ENCODE measurements around the gene UNC5A. TPM values are rescaled to one million over a fixed set of nuclear protein-coding genes. Genes with fewer than 3 reads are reported as not detected.

UNC5A gene
- total RNA-seq, 1 donor from 2014 or later: 1.6 TPM

DNA sequence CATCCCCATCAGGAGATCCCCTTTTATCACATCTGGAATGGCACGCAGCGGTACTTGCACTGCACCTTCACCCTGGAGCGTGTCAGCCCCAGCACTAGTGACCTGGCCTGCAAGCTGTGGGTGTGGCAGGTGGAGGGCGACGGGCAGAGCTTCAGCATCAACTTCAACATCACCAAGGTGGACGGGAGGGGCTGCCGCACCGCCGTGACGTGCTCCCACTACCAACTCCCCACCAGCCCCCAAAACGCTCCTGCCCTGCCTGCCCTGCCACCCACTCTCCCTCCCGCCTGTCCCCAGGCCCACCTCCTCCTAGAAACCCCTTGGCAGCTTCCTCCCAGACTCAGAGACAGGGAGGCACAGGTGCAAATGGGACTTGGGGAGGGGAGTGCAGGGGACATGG is 68.1 kb downstream of the UNC5A start:
- no peak for DNase-seq (ENCODE audit: low read depth, low spot score)

DNA sequence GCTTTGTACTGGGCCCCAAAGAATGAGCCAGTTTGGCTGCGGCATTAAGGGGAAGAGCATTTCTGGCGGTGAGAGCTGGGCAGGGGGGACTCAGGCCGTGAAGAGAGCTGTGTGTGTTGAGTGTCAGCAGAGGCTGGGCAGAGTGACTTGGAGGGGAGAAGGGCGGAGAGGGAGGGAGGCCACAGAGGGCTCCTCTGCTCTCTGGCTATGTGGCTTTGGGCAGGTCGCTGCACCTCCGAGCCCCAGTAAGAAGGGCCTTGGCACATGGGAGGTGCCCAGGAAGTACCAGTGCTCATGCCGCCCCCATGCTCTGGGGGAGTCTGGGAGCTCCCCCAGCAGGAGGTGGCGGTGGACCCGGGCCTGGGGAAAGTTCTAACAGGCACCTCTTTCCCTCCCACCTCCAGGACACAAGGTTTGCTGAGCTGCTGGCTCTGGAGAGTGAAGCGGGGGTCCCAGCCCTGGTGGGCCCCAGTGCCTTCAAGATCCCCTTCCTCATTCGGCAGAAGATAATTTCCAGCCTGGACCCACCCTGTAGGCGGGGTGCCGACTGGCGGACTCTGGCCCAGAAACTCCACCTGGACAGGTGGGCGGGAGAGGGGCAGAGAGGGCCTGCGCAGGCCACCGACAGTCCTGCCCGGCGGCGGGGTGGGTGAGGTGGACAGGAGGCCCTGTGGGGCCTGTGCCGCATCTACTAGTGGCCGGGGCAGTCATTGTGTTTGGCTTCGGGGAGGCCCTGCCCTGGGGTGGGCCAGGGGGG is 68.7 kb downstream of the UNC5A start:
- DNase-seq (ENCODE audit: low read depth, low spot score): no peak

DNA sequence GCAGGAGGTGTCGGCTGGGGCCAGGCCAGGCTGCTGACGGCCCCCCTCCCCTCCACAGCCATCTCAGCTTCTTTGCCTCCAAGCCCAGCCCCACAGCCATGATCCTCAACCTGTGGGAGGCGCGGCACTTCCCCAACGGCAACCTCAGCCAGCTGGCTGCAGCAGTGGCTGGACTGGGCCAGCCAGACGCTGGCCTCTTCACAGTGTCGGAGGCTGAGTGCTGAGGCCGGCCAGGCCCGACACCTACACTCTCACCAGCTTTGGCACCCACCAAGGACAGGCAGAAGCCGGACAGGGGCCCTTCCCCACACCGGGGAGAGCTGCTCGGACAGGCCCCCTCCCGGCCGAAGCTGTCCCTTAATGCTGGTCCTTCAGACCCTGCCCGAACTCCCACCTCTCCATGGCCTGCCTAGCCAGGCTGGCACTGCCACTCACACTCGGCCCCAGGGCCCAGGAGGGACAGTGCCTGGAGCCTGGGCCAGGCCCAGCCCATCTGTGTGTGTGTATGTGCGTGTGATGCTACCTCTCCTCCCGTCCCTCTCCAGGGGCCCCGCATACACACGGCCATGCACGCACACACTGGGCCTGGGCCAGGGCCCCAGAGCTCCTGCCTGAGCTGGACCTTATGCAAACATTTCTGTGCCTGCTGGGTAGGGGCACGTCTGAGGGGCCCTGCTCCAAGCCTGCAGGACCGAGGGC is 69.5 kb downstream of the UNC5A start:
- no peak for DNase-seq (ENCODE audit: low read depth, low spot score)

DNA sequence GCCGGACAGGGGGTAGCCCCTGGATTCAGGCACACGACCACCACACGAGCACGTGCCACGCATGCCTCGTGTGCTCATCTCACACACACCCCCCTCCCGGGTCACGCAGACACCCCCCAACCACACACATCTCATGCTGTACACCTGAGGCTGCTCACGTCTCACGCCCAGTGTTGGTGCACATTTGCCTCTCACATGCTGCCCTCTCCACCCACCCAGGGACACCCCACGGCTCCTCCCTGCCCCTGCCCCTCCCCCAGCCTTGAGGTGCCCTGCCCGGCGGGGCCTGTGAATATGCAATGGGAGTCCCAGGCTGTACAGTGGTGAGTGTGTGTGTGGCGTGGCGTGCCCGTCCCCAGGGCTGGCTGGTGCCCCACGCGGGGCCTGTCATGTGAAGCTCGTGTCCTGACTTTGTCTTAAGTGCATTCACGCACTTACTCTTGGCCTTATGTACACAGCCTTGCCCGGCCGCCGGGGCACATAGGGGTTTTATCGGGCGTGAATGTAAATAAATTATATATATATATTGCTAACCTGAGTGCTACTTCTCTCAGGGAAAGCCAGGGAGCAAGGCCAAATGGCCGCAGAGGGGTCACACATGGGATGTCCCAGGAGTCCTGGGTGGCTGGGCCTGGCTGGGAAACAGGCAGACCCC is 70.1 kb downstream of the UNC5A start:
- no peak for DNase-seq (ENCODE audit: low read depth, low spot score)

DNA sequence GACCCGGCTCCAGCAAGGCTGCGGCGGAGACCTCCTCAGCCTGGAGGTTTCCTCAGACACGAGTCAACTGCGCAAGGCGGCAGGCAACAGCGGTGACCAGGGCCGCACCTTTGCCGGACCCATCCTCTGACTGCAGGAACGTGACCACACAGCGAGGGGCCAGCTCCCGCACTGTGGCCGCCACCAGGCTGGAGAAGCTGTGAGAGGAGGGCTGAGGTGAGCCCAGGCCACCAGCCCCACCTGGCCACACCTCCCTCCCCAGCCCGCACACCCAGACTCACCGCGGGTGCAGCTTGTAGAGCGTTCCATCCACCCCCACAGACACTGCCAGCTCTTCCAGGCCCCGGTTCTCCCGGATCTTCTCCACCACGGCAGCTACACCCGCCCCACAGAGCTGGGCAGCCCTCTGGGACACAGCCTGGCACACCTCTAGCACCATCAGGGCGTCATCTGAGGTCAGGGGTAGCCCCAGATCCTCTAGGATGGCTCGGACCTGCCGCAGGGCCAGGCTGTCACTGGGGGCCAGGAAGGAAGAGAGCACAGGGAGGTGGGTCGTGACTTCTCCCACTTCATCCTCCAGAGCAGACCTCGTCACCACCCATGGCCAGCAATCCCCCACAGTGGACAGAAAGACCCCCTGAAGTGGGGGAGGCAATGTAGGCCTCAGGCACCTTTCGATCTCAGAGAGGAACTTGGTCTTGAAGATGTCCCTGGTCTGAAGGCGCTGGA is 70.8 kb downstream of the UNC5A start:
- DNase-seq (ENCODE audit: low read depth, low spot score): no peak

DNA sequence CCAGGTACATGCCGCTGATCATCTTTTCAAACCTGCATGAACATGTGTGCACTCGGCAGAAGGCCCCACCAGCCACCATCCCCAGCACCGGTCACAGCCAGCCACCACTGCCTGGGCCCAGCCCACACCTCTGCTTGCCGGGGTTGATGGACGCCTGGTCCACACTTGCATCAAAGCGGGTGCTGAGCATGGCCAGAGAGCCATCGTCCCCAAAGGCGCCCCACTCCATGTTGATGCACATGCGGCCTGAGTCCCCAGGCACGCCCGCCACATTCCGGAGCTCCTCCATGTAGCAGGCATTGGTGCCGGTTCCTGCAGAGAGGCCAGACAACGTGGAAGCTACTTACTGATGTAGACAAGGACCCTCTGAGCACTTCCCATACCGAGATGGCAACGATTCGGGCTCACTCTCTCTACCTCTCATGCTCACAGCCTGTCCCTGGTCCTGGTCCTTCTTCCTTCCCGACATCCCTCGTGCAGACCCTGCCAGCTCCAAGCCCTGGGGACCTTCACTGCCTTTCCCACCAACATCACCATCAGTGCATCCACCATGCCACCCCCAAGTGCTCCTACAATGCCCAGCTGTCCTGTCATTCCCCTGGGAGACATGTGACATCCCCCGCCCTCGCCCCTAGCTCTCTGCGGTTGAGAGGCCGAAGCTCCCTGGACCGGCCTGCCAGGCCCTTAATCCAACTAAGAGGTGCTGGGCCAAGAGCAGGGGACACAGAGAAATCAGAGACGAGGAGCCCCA is 71.6 kb downstream of the UNC5A start:
- no peak for DNase-seq (ENCODE audit: low read depth, low spot score)

DNA sequence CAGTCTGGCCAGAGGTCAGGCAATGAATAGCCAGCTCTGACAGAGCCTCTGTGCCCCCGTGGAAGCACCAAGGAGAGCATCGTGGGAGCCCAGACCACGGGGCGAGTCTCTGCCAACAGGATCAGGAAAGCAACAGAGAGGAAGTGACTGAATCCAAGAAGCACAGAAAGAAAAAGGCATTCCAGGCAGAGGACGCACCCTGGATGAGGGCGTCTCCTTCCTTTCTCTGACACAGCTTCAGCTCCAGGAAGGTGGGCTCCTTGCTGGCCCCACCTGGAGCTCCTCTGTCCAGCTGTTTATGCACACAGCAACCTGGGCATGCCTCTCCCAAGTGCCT is 72.2 kb downstream of the UNC5A start:
- no peak for DNase-seq (ENCODE audit: low read depth, low spot score)

DNA sequence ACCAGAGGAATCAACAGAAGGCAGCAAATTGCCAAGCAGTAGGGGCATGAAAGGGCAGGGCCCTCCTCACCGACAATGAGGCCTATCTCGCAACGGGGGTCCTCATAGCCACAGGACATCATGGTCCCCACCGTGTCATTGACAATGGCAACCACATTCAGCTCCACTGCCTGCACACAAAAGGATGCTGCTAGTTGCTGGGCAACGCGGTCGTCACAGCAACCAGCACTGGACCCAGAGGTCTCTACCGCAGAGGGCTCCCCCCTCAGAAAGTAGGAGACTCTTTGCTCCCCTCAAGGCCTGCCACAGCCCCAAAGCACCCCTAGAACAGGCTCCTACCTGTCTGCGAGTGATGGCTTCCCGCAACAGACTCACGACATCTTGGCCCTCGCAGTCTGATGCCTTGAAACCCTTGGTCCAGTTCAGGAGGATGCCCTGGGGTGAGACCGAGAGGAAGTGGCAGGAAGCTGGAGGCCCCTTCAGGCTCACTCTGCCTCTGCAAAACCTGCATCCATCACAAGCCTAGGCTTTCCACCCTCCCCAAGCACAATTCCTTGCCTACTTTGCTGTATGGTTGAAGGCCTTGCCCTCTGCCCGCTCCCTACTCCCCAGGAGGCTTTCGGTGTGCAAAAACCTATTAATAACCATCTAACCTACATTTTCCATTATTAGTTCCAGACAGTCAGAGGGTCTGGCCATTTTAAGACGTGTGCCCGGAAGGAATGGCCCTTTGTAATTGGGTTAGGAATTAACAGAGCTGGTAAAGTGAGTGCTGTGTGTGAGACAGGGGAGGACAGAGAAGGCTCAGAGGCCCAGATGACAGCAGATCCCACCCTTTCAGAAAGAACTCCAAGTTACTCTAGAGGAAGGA is 73.6 kb downstream of the UNC5A start:
- no peak for DNase-seq (ENCODE audit: low read depth, low spot score)

DNA sequence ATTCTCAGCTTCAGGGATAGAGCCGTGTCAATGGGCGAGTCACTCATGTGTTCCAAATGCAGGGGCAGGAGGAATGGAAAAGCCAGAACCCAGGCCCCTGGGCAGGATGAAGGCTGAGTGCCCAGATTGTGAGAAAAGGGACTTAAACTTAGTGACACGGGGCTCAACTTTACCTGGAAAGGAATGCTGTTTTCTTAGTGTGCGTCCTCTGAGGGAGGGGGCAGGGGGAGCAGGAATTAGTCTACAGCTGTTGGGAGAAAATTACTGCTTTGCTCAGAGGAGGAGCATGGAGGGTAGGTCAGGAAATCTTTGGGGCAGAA is 74.2 kb downstream of the UNC5A start:
- no peak for DNase-seq (ENCODE audit: low read depth, low spot score)

DNA sequence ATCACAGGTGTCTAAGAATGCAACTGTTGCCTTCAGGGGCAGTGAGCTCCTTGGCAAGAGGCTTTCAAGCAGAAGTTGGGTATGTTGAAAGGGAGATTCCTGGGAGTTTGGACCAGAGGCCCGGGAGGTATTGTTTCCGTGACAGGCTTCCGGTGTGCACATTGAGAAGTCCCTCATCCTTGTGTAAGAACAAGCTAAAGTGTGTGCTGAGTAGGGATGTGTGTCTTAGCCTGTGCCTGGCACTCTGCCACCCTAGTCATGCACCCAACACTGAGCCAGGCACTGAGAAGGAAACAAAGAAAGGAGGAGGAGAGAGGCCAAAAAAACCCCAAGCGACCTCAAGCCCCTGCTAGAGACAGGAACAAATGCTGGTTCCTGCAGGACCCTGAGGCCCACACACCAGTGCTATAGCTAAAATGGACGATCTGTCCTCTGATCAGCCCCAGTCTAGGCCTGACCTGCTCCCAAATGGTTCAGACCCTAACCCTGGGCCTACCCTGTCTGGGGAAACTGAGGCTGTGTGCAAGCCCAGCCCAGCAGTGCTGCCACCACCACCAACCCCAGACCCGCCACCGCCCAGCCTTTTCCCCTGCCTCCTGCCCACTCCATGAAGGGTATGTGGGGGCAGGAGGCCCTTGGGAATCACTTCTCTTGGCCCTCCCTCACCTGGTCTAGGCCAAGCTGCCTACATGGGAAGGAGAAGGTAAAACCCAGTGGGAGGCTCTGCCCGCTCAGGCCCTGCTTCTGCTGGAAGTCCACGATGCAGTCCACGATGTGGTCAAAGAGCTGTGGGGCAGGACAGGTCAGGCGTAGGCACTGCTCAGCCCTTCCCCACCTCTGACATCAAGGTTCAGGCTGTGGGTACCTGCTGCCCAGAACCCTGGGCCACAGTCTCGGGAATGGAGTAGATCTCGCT is 76.2 kb downstream of the UNC5A start:
- DNase-seq (ENCODE audit: low read depth, low spot score): no peak

DNA sequence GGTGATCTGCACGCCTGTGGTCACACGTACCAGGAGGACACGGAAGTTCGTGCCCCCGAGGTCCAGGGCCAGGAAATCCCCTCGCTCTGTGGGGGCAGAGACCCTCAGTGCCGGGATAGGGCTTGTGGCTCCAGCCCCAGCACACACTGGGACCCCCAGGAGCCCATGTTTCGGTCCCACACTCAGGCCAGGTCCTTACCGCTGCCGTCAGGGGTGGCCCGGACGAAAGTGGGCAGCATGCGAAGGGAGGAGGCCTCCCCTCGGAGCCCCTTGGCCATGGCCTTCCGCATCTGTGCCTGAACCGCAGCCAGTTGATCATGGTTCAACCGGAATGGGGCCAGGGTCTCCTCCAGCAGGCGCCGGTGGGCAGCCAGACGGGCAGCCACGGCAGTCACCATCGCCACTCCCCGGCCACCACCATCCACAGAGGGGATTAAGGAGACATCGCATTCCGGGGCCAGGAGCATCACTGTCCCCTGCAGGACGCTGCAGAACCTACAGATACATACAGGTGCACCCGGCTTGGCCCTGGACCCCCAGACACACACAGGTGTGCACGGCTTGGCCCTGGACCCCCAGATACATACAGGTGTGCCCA is 77.0 kb downstream of the UNC5A start:
- no peak for DNase-seq (ENCODE audit: low read depth, low spot score)

DNA sequence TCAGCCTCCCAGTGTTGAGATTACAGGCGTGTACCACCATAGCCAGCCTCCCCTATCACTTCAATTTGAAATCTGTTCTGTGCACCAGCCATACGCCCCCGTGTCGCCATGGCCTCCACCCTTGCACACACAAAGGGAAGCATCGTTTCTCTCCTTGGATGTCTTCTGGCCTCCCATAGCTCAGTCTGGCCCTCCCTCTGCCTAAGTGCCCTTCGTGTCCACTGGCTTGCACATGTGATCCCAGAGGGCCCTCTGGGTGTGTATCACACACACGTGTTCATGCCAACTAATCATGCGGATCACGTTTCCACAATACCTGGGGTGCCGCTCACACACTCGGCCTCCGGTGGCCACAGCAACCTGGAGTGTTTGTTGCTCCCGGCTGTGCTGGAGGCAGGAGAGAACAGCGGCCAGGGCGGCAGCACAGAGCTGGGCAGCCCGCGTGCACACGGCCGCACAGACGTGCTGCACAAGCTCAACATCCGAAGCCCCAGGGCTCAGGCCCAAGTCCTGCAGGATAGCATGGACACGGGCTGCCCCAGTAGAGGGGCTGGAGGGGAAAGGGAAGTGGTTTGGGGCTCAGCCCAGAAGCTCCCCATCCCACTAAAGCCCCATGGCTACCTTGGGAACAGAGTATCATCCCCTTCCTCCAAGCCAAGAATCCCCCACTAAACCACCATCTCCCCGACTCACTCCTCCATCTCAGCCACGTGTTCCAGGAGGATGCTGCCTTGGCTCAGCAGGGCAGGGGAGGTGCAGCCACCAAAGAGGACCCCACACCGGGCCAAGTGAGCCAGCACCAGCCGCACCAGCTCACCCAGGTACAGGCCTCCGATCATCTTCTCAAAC is 77.9 kb downstream of the UNC5A start:
- DNase-seq (ENCODE audit: low read depth, low spot score): no peak

DNA sequence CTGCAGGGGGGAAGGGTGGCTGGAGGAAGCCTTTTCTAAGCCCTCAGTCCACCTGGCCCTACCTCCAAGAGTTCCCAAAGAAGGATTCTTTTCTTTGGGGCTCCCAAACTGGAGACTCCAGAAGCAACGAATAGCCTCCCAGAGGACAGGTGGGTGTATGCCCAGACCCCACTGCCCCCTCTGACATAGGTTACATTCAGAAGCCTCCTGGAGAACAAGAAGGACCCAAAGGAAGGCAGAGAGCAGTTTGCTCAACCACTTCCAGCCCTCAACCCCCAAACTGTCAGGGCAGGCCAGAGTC is 78.5 kb downstream of the UNC5A start:
- DNase-seq (ENCODE audit: low read depth, low spot score): no peak

DNA sequence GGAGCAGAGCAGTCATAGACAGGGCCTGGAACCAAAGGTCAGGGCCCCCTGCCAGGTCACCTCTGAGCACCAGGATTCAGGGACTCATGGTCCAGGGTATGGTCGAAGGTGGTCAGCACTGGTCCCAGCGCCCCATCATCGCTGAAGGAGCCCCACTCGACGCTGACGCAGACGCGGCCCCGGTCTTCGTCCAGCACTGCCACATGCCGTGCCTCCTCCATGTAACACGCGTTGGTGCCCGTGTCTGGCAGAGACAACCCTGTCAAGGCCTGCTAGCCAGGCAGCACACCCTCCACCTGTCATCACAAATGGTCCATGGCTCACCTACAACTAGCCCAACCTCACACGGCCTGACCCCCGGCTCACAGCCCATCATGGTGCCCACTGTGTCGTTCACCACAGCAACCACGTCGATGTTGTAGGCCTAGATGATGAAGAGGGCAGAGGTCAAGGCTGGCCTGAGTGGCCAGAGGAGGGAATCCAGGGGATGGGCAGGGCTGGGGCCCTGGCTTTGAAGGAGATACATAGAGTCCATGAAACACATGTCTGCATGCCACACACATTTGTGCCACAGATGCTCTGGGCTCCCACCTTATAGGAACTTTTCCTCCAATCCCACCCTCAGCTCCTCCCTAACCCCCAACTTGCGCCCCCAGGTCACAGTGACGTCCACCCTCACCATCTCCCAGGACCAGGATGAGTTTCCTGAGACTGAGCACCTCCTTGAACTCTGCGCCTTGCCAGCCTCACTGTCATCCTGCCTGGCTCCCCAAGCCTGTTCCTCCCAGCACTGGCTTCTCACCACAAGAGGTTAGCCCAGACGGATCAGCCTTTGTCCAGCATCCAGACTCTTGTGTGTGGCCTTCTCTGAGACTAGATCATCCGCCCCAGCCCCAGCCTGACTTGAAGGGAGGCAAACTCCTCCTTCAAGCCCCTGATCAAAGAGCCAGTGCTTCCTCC is 79.2 kb downstream of the UNC5A start:
- no peak for DNase-seq (ENCODE audit: low read depth, low spot score)

DNA sequence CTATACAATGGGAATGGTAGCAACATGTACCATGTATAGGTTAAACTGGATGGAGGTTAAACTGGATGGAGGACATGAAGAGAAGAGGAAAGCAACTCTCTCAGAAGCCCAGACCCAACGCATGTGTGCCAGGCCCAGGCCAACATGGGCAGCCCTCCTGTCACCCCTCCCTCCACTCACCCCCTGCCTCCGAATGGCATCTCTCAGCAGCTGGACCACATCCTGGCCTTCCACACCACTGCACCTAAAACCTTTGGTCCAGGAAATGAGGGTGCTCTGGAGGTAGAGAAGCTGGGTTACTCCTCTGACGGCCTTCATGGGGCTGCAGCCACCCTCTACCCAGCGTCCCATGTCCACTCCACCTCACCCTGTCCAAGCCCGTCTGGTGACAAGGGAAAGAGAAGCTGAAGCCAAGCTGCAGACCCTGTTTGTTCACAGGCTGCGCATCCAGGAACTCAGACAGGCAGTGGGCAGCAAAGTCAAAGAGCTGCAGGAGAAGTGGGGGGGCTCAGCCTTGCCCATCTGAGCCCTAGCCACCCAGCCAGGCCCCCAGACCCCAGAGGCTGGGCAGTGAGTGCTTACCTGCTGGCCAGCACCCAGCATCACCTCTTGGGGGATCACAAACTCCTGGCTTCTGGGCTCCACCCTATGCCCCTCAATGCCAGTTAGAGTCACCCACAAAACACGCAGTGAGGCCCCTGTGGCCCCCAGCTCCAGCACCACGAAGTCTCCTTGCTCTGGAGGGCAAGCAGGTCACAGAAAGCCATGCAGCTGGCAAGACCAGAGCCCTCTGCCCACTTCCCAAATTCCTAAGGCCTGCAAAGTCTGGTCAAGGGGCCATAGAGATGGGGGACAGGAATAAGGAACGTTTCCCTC is 80.3 kb downstream of the UNC5A start:
- no peak for DNase-seq (ENCODE audit: low read depth, low spot score)

DNA sequence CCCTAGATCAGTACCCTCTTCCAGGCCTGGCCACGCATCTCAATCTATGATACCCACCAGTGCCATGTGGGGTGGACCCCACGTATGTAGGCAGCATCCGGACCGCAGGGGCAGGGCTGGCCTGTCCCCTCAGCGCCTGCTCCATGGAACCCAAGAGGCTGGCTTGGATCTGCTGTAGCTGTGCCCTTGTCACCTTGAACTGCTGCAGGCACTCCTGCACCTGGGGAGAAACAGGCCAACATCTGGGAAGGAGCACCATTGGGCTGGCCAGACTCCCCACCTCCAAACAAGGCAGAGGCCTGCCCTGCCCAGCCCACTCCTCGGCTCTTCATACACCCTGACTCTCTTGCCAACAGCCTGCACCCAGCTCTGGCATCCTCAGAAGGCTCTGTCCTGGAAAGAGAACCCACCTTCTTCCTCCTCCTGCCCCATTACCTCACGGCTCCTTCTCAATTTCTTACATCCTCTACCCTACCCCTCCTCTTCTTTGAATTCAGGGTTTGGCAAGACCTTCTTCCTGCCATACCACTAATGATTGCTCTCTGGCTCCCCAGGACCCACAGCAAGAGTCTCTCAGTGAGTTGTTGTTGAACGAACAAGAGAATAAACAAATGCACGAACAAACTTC is 81.1 kb downstream of the UNC5A start:
- no peak for DNase-seq (ENCODE audit: low read depth, low spot score)
